Activated CD4-positive, alpha-beta T cell treated with anti-CD3 and anti-CD28 coated beads for 48 hours (primary cell): ENCODE measurements around the gene MSMO1.
A peak's percentile ranks its signal among the peaks of the same experiment; 100 is the strongest.
"Not testable (repeated sequence)": the region's sequence is repeated elsewhere in the genome, so short reads cannot be mapped to it uniquely, and the experiment has no call there.

Experiments
- DNase-seq: peaks from one replicate; pipeline ENCODE4 v3.0.0-alpha.2; 2020

The MSMO1 gene

DNA sequence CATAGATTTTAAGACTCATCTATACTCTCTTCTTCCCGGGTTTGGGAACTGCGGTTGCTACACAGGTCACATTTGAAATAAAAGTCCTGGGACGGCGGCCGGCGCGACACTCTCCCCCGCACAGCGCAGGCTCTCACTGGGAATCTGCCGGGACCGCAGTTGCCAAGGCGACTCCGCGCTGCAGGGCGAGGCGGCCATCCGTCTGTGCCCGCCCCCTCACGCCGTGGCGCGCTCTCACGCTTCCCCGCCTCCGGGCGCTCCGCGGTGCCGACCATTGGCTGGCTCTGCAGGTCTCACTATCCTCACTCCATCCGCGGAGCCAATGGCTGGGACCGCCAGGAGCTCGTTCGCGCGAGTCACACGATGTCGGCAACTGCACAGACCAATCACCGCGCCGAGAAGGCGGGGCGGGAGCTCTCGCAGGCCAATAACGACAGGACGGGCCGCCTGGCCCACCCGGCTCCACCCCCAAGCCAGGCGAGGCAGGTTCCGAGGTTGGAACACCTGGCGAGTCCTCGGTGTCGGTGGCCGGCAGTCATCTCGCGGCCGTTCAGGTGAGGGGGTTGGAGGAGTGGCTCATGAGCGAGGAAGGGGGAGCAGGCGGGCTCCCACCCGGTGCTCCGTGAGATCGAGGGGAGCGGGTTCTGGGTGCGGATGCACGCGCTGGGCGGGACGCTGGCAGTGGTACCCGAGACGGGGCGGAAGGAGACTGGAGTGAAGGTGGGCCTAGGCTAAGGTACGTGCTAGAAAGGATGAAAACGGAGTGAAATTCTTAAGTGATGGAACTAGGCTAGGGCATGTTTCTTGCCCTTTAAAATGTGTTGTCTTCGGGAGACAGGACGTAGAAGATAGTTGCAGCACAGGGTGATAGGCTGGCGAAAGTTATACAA, at the start of gene MSMO1:
Gene MSMO1 (plus strand): TSS at position 459 of the 890 bp plus-strand sequence. CDS start 5,702 bp downstream, outside the sequence.
- DNase-seq: peak; percentile 98

DNA sequence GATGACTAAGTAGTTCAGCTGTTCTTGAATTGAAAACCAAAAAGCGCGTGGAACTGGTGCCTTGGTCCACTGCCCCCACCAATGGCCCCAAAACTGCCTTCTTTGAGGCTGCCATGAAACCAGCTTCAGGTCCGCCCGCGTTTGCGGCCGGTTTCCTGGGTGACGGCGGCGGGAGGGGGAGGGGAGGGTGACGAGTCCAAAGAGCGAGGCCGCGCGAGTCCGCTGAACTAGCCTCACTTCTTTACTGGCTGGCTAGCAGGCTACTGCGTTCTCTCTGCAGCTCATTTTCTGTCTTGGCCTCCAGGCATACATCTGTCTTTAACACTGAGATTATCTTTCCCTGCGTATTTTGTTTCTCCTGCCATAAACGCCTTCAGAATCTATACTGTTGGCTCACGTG, 47.9 kb upstream of the MSMO1 start:
- not testable (repeated sequence) for DNase-seq

DNA sequence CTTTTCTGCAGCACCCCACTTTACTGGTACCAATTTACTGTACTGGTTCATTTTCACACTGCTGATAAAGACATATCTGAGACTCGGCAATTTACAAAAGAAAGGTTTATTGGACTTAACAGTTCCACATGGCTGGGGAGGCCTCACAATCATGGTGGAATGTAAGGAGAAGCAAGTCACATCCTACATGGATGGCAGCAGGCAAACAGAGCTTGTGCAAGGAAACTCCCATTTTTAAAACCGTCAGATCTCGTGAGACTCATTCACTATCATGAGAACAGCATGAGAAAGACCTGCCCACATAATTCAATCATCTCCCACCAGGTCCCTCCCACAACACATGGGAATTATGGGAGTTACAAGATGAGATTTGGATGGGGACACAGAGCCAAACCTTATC, 42.8 kb upstream of the MSMO1 start:
- DNase-seq: not testable (repeated sequence)

DNA sequence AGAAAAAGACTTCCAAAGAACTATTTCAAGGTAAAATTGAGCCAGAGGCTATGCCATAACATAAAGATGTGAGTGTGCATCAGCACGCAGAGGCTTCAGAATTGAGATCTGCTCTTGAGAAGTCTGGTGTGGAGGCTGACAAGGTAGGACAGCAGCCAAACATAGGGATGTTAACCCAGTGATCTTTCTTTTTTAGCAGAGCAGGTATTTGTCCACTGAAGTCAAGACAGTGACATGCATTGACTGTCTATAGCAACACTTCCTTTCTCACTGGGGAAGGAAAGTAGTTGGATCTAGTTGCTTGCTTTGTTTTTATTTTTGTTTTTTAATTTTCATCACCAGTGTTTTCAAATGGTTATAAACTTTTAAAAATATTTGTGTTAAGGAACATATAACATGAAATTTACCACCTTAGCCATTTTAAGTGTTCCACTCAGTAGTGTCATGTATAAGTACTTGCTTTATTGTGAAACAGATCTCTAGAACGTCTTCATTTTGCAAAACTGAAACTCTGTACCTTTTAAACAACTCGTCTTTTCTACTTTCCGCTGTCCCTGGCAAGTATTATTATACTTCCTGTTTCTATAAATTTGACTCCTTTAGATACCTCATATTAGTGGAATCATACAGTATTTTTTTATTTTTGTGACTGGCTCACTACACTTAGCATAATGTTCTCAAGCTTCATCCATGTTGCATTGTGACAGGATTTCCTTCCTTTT, 40.7 kb upstream of the MSMO1 start:
- not testable (repeated sequence) for DNase-seq

DNA sequence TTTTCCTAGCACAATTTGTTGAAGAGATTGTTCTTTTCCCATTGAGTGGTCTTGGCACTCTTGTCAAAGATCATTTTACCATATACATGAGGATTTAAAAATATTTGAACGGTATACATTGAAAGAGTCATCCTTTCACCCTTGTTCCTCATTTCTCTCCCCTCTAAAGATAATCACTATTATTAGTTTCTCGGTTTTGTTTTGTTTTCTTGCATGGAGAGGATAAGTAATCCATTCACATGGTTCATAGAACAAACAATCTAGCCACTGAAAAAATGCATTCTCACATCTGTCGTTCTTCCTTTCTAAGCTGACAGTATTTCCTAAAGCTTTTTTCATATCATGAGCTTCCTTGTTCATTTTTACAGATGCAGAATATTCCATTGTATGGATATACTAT, 39.2 kb upstream of the MSMO1 start:
- DNase-seq: no peak

DNA sequence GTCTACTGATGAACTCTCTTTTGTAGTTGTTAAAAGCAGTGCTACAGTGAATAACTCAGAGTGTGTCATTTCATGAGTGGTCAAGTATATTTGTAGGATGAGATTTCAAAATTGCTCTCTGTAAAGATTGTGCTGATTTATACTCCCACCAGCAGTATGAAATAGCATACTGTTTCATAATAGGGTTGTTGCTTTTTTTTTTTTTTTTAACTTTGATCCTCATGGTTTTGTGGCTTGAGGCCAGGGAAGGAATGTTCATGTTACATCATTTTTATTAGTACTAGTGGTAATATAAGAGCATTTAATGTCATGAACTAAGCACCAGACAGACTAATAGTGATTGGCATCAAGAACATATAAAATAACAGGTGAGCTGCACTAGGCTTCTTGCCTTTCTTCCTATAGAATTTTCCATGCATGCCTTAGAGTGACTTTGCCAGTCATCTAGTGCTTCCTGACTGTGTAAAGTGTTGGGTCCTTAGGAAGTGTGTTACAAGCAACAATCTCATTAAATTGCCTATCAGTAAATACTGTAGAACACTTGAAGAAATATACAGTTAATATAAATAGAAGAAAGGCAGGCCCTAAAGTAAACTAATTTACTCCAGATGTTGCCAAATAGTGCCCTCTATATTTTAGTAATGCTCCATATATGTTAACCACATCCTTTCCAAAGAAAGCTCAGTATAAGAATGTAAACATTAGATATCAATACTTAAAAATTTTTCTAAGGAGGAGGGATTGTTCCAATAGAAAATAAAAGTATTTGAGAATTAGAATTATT, 38.6 kb upstream of the MSMO1 start:
- no peak for DNase-seq

DNA sequence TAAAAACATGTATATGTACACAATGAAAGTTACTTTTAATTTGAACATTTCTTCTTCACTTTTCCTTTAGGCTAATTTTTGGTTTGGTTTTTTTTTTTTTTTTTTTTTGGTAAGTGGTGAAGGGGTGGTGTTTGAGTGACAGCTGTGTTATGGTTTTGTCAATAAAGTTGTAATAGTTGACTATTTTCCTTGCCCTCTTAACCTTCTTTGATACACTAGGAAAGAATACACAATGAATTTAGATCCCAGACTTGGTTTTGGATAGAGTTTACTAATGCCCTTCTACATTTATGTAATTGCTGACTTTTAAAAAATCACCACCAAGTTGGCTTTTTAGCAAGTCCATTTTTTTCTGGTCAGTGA, 38.1 kb upstream of the MSMO1 start:
- no peak for DNase-seq

DNA sequence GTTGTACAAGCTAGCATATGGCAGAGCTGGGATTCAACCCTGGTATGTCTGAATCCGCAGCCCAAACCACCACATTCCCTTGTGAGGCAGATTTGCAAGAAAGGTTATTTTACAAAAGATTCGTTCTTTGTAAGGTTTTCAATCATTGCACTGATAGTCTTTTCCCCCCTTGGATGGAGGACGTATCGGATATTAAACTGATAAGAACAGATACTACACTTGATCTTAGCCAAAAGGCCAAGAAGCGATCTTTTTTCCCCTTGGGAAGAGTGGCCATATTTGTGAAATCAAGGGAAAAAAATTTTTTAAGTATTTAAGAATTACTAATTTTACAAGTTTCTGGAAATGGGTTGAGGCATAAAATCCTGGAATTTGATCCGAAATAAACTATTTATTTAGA, 34.4 kb upstream of the MSMO1 start:
- no peak for DNase-seq

DNA sequence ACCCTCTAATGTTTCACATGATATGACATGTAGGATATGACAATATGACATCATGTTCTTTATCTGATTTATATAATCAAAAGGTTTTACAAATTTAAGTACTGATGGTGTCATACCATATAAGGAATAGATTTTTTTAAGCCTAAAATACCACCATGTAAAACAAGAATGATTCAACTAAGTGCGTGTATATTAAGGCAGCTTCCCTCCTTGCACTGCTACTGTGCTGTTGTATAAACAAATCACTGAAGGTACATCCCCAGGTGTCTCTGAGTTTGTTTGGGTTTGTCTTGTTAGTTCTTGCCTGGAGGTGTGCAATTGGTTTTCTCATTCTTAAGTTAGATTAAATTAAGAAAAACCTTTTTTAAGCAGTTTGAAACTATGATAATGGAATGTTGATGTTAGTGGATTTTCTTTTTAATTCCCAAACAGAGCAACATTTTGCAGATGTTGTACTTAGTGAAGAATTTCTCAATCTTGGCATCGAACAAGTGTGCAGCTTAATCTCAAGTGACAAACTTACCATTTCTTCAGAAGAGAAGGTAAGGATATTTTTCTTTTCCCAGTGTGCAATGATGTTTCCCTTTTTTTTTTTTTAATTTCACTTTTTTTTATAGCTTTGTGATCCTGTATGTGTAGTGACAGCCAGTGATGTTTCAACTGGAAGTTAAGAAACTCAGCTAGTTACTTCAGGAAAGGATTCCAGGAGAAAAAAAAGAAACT, 33.4 kb upstream of the MSMO1 start:
- no peak for DNase-seq

DNA sequence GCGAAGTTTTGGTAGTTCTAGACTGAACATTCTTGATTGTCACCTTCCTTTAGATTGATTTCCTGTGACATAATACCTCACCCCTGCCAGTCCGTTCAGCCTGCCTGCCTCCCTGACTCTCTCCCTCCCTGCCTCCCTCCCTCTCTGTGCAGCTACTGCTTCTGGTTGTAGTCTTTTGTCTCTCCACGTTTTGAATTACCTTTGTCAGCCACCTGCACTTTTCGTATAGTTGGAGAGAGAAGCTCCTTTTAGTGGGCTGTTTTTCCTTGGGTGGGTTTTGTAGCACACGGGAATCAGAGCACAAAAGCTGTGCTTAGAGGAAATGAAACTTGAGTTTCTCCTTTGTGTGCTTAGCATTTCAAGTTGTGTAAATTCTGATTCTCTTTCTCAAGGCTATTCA, 32.6 kb upstream of the MSMO1 start:
- DNase-seq: no peak

DNA sequence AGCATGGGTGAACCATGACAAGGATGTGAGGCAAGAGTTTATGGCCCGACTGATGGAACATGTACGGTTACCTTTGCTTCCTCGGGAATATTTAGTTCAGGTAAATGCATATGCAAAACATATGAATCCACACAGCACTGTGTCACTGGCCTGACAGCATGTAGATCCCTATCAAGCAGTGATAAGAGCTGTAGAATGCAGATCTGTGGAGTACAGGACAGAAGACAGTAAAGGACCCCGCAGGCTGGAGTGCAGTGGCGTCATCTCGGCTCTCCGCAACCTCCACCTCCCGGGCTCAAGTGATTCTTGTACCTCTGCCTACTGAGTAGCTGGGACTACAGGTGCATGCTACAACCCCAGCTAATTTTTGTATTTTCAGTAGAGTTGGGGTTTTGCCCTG, 29.8 kb upstream of the MSMO1 start:
- no peak for DNase-seq

DNA sequence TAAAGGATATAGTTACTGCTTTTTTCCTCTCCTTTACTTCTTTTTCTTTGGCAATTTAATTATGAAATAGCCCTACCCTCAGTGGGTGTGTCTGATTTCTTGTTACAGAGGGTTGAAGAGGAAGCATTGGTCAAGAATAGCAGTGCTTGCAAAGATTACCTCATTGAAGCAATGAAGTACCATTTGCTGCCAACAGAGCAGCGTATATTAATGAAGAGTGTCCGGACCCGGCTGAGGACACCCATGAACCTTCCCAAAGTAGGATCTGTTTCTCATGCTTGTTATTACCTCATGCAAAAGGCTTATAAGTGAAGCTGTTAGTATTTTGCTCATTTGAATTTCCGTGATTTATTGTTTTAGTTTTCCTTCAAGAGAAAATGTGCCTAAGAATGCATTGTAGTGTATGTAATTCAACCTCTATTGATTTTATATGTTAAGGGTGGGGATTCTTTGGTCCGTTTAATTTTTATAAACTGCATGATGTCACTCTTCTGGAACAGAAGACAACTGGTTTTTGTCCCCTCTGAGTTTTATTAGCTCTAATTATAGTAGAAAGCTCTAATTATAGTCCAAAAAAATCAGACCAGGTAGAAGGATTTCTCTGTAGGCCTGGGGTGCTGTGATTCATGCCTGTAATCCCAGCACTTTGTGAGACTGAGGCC, 27.9 kb upstream of the MSMO1 start:
- DNase-seq: no peak

DNA sequence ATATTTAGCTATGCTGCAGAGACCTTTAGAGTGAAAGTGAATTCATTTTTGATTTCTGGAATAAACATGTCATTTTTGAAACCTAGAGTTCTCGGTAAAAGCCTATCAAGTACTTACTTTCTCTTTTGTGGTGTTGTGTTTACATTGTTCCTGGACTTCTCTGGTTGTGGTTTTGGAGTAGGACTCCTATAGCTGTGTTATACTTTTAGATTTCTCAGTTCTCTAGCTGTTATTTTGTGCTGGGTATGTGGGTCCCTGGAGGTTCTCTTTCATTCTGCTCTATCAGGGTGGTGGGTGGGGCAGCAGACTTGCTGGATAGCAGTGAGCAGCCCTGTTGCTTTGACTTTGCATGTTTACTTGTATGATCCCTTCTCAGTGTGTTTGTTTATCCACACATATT, 25.6 kb upstream of the MSMO1 start:
- DNase-seq: no peak

DNA sequence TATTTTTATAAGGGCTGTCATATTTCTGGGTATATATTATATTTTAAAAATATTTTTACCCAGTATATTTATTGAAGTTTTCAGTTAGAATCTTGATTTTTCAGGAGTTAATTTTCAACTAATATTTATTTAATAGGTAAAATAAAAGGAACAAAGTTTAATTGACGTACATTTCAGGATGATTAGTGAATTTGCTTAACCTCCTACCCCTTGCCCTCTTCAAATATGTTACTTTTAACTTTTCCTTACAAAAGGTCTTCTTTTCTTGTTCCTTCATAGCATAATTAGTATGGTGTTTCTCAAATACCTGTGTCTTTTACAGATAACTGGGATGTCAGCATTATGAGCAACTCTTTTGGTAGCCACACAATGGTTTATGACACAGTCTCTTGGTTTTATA, 24.8 kb upstream of the MSMO1 start:
- DNase-seq: no peak

DNA sequence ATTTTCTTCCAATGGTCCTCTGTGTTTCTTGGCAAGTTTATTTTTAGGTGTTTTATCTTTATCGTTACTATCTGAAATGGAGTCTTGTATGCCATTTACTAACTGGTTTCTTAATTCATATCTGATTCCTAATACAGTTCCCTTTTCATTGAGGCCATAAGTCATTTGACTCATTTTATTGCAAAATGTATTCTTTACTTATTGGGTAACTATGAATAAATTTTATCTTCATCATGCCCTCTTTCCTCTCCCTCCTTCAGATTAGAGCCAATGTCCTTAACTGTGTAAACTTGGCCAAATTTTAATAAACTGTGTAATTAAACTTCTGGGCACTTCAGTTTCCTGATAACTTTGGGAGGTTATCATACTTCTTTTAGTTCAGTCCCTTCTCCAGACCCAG, 19.3 kb upstream of the MSMO1 start:
- DNase-seq: no peak

DNA sequence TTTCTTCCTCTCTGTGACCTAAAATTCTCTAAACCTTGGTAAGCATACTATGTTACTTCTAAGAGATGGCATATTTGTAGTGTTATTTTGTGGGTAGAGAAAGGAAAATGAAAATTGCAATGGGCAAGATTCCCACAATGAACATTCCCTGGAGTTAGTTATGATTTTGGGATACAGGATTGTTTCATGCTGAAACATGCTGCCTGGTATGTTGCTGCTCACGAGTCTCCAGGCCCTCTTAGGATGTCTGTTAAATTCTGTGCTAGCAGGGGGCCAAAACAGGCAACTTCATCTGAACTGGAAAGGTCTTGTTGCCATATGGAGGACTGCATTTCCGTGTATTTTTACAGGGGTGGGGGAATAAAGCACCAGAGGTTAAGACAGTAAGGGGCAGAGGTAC, 18.9 kb upstream of the MSMO1 start:
- DNase-seq: no peak

DNA sequence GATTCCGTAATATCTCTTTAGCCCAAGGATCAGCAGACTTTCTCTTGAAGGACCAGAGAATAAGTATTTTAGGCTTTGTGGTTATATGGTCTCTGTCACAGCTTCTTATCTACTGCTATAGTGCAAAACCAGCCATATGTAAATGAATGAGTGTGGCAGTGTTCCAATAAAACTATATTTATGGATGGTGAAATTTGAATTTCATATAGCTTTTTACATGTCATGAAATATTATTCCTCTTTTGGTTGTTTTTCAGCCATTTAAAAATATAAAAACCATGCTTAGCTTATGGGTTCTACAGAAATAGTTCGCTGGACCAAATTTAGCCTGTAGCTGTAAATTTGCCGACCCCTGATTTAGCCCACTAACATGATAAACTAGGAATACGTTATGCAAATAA, 18.0 kb upstream of the MSMO1 start:
- DNase-seq: no peak

DNA sequence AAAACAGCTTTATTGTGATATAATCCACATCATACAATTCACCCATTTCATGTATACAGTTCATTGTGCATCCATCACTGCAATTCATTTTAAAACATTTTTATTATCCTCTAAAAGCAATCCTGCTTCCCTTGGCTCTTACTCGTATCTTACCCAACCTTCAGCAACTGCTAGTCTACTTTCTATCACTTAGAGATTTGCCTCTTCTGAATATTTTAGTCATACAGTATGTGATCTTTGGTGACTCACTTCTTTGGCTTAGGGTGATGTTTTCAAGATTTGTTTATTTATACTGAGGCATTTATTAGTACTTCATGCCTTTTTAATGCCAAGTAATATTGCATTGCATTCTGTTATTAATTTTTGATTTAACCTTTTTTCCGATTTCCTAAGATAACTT, 15.0 kb upstream of the MSMO1 start:
- DNase-seq: no peak

DNA sequence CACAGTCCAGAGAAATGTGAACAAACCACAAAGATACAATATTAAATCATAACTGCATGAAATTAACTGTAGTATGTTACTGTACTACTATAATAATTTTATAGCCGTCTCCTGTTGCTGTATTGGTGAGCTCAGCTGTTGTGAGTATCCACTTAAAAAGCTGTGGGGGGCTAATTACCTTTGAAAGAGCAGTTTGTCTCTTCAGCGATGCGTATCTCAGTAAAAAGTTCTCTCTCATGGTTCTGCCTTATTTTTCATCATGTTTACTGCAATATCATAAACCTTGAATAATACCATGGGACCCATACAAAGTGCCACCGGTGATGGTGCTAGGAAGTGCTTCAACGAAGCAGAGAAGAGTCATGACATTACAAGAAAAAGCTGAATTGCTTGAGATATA, 8.4 kb upstream of the MSMO1 start:
- no peak for DNase-seq

DNA sequence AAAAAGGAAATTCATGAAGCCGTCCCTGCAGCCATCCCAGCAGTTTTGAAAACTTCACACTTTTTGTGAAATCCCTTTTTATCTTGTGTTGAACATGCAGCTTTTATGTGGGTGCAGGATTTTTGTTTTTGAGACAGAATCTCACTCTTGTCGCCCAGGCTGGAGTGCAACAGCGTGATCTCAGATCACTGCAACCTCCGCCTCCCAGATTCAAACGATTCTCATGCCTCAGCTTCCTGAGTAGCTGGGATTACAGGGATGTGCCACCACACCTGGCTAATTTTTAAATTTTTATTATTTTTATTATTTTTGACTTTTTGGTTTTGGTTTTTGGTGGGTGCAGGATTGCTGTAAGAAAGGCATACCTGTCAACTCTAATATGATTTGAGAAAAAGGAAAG, 8.0 kb upstream of the MSMO1 start:
- no peak for DNase-seq

DNA sequence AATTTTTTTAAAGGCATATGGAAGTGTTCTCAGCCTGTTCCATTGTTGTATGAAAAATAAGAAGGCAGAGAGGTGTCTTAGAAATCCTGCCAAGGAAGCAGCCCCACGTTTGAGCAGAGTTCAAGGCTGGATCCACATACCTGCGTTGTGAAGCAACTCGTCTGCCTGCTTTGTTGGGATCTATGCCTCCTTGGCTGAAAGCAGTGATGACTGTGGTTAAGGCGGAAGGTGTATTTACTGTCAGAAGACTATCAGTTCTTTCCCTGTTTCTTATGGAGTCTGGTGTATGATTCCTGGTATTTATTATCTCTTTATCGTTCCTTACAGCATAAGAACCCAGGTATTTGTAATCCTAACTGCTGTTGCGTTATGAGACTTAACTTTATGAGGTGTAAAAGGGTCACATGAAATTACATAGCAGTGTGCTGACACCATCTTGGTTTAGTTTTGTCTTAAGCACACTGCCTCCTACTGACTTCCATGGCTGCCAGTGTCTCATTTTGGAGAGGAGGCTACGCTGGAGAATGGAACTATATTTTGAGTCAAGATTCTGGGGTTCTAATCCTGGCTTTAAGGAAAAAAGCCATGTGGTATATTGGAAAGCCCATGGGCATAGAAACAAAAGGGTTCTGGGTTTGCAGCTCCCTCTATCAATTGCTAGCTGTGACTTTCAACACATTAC, 3.1 kb upstream of the MSMO1 start:
- no peak for DNase-seq

DNA sequence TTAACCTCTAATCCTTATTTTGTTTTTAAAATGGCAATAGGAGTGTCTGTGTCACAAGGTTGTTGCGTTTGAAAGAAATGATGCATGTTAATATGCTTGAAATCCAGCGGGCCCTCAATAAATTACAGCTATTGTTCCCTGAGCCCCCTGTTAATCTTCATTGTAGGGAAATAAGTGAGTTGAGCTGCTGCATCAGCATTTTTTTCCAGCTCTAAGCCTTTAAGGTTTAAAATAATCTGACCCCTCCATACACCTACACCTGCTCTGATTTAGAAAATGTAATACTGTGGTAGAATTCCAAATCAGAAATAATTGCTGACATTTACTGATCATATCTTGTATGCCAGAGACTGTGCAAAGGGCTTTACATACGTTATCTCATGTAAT, 2.6 kb upstream of the MSMO1 start:
- DNase-seq: no peak
